HG02588 (cell line): ENCODE results near the gene TMEM131L.
A peak's percentile ranks its signal among the peaks of the same experiment; 100 is the strongest.
"Not testable (repeated sequence)": the region's sequence is repeated elsewhere in the genome, so short reads cannot be mapped to it uniquely, and the experiment has no call there.

Source experiments
- ATAC-seq: cut with Tn5 transposase; IDR thresholded peaks from one replicate; pipeline ENCODE4 v1.9.1; 2021; ENCODE audit warnings: mild to moderate bottlenecking, moderate library complexity; ENCODE audit not compliant: unreplicated experiment

Gene TMEM131L

DNA sequence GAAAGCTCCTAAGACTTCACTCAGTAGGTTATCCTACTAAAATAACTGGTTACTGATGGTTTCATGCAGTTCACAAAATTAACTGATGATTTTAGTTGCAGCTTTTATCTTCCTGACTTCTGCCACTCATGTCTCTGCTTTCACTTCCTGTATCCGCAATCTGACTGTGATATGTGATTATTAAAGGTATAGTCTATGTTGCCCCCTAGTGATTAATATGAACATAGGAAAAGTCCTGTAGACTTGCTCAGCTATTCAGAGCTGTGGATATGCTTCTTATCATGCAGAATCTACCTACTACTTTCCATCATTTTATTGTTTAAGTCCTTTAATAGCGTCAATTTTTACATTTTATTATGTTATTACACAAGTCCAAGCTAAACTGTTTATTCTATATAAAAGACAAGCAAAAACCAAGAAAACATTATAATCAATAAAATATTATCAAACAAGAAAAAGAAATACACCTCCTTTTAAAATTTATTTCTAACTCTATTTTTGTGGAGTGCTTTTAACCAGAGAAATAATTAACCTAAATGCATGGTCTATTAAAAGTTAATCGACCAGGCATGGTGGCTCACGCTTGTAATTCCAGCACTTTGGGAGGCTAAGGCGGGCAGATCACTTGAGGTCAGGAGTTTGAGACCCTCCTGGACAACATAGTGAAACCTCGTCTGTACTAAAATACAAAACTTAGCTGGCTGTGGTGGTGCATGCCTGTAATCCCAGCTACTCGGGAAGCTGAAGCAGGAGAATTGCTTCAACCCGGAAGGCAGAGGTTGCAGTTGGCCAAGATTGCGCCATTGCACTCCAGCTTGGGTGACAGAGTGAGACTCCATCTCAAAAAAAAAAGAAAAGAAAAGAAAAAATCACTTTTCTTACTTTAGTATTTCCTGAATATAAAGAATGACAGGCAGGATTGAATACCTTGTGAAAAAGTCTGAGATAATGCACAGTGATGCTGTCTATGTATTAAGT, 177.5 kb downstream of the TMEM131L start:
- peak; percentile 88 for ATAC-seq

DNA sequence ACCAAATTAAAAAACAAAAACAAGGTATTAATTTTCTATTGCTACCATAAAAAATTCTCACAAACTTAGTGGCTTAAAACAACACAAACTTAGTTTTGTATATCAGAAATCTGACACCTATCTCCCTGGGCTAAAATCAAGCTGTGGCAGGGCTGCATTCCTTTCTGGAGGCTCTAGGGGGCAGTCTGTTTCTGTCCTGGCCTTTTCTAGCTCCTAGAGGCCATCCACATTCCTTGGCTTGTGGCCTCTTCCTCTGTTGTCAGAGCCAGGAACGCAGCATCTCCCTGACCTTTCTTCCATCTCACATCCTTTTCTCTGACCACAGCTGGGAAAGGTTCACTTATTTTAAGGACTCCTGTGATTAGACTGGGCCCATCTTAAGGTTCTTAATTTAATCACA, 179.0 kb downstream of the TMEM131L start:
- no peak for ATAC-seq

DNA sequence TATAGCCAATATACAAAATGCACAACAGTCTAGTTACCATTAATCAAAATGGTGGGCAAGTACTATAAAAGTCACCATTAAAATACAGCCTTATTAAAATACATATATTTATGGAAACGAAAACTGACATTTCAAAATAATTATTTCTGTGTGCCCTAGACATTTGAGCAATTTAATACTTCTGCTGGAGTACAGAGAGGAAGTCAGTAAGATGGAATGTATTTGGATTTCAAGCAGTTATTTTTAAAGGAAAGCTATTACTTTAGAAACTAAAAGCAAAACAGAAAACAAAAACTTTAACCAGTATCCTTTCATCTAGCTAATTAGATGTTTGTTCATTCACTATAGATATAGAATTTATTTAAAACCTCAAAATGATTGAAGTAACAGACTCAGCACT, 180.1 kb downstream of the TMEM131L start:
- ATAC-seq = no peak

DNA sequence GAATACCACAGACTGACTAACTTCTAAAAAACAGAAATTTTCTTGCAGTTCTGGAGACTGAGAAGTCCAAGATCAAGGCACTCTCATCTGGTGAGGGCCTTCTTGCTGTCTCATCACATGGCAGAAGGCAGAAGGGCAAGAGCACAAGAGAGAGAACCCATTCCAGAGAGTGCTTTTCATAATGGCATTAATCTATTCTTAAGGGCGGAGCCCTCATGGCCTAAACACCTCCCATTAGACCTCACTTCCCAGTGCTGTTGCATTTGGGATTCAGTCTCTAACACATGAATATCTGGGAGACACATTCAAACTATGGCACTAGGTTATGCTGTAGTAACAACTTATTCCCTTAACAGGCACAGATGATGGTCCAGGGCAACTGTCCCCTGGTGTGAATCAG, 180.8 kb downstream of the TMEM131L start:
- no peak for ATAC-seq

DNA sequence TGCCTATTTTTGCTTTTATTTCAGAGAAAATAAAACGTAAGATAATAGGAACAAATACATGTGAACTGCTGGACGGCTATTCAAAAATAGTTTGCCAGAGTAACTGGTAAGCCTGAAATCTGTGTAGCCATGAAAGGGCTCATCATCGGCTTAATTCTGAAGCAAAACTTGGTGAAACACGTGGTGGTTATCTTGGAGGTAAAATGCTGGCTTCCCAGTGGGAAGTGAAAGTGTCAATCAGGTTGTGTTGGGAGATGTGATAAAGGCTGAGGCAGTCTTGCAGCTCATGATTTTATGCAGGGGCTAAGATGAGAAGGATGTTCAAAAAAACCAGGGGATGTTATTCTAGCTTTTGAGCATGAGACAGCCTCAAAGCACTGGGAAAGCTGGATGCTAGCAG, 181.8 kb downstream of the TMEM131L start:
- no peak for ATAC-seq

DNA sequence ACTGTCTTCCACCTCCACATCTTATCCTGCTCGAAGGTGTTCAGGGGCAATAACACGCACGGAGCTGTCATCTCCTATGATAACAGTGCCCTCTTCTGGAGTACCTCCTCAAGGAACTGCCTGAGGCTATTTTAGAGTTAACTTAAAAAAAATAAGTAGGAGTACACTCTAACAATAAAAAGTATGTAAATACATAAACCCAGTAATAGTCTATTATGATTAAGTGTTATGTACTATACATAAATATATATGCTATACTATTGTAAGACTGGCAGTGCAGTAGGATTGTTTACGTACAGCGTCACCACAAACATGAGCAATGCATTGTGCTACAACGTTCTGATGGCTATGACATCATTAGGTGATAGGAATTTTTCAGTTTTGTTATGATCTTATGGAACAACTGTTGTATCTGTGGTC, 183.4 kb downstream of the TMEM131L start:
- no peak for ATAC-seq

DNA sequence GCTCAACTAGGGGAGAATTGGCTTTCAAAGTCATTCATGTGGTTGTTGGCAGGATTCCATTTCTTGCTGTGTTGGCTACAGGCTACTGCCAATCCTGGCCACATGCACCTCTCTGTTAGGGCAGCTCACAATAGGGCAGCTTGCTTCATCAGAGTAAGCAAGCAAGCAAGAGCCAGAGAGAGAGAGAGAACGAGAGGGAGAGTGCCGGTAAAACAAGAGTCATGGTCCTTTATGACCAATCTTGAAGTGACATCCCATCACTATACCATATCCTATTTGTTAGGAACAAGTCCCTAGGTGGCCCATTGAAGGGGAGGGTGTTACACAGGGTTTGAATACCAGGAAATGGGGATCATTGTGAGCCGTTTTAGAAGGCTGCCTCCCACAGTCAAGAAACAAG, 185.0 kb downstream of the TMEM131L start:
- ATAC-seq = no peak

DNA sequence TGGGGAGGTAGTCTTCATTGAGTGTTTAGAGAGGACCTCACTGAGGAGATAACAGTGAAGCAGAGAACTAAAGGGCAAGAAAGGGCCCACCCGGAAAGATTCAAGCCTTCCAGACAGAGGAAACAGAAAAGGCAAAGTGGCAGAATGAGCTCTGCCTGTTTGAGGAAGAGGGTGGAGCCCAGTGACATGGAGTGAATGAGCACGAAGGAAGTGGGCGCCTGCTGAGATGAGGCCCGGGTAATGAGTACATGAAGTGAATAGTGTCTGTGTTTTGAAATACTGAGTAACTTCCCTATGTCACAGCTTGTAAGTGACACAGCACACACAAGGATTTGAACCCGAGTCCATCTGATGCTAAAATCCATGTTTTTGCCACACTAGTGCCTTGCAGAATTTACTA, 185.4 kb downstream of the TMEM131L start:
- no peak for ATAC-seq

DNA sequence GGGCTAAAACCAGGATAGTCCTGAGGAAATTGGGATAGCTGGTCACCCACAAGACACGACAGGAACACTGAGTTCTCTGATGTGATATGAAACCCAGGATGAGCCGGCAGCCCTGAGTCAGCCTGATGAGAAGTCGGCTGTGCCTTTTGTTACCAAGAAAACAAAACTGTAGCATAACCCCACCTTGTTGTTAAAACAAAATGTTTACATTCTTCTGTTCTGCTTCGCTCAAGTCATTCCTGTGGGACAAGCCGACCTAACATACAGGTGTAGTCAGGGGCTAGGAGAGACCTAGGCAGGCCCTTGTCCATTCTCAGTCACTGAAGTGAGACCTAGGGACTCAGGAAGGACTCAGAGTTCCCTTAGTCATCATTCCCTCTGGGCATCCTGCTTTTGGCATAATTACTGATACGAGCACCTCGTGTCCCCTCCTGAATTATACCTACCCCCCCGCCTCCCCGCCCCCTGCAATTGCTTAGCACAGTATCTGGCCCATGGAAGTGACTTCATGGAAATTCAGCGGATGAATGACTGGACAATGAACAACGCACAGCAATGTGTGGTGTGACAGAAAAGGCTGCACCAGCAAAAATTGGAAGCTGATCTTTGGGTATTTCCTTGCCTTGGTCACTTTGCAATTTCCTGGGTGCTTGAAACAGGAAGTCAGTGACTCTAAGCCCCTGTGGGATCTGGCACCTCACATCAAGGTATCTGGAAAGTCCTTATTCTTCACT, 186.1 kb downstream of the TMEM131L start:
- no peak for ATAC-seq

DNA sequence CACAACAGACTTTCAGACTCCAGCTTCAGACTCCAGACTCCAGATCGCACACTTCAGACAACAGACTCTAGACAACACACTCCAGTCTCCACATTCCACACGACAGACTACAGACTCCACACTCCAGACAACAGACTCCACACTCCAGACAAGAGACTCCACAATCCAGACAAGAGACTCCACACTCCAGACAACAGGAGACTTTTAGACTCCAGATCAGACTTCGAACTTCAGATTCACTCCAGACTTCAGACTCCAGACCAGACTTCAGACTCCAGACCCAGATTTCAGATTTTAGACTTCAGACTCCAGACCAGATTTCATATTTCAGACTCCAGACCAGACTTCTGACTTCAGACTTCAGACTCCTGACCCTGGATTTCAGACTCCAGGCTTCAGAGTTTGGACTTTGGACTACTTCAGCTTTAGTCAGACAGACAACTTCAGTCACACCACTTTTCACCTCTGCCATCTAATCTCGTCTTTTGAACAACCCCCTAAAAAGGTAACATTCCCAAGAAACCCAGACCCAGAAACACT, 188.9 kb downstream of the TMEM131L start:
- no peak for ATAC-seq

DNA sequence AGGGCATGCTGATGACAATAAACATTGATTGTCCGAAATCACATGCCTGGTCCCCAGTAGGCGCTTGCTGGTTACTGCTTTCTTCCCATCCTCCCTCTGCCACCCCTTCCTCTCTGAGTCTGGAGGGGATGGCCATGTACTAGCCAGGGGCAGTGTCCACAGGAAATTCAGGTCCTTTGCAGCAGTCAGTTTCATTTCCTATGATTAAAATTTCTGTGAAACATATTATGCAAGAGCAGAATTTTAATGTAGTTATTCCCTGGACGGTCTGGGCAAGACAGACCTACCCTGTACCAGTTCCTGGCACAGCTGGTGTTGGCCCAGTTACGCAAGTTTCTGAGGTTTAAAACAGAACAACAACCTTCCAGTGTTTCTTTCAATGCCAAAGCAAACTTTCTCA, 189.8 kb downstream of the TMEM131L start:
- no peak for ATAC-seq

DNA sequence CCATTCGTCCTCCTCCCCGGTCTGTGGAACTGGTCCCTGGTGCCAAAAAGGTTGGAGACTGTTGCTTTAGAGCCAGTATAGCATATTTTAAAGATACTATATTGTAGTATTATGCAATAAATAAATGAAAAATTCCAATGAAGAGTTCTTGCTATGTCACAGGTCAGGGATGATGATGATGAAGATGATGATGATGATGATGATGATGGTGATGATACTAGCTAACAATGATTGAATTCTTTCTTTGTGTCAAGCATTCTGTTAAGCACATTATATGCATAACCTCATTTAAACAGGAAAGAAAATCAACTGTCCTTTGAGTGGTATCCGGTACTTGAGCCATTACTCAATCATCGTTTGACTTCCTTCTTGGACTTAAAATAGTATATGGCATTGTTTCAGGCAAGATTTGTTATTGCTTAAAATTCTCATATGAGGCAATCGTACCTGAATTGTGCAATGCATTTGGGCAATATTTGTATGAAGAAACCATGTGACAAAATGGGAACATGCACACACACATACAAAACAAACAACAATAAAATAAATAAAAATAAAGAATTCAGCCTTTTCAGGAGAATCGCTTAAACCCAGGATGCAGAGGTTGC, 195.2 kb downstream of the TMEM131L start:
- no peak for ATAC-seq

DNA sequence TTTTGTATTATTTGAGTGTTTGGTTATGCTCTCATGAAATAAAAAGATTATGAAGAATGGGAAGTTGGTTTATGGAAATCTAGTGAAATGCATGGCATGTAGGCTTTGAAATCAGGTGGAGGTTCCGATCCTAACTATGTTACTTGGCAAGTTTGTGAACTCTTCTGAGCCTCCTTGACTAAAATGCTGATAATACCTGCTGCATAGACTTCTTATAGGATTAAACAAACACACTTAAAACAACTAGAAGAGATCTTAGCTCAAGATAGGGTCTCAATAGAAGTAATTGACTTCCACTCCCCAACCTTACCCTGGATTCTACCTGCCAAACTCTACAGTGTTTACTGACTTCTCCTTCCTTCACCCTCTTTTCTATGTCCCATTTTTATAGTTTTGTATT, 195.7 kb downstream of the TMEM131L start:
- ATAC-seq = no peak

DNA sequence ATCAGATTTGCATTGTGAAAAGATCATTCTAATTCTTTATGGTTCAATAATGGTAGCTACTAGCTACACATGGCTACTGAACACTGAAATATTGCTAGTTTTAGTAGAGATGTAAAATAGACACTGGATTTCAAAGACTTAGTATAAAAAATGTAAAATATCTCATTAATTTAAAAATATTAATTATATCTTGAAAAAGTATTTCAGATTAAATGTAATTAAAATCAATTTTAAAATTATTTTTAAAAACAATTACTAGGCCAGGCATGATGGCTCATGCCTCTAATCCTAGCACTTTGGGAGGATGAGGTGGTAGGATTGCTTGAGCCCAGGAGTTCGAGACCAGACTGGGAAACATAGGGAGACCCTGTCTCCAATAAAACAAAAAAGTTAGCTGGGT, 197.5 kb downstream of the TMEM131L start:
- ATAC-seq = no peak

DNA sequence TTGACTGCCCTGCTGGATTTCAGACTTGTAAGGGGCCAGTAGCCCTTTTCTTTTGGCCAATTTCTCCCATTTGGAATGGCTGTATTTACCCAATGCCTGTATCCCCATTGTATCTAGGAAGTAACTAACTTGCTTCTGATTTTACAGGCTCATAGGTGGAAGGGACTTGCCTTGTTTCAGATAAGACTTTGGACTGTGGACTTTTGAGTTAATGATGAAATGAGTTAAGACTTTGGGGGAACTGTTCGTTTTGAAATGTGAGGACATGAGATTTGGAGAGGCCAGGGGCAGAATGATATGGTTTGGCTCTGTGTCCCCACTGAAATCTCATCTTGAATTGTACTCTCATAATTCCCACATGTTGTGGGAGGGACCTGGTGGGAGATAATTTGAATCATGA, 200.3 kb downstream of the TMEM131L start:
- ATAC-seq = not testable (repeated sequence)

DNA sequence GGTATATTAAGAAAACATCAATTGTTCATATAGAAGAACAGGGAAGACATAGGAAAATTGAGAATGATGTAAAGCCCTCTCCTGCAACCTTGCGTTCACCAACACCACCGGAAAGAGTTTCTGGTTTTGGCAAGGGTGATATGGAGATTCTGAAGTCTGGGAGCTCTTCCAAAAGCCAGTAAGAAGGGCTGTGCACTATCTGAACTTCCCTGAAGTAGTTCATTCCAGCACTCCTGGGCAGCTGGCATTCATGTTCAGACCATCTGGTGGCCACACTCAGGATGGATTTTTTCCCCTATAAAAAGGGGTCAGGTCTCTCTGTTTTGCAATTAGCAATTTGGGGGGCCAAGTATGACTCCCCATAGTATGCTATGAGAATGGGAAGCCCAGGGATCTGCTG, 202.5 kb downstream of the TMEM131L start:
- ATAC-seq = no peak

DNA sequence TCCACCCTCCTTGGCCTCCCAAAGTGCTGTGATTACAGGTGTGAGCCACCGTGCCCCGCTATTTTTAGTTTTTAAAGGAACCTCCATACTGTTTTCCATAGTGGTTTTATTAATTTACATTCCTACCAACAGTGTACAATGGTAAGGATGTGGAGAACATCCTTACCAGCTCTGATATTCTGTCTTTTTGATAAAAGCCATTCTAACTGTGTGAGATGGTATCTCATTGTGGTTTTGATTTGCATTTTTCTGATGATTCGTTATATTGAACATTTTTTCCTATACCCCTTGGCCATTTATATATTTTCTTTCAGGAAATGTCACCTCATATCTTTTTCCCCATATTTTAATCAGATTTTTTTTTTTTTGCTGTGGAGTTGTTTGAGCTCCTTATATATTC, 203.7 kb downstream of the TMEM131L start:
- ATAC-seq = no peak

DNA sequence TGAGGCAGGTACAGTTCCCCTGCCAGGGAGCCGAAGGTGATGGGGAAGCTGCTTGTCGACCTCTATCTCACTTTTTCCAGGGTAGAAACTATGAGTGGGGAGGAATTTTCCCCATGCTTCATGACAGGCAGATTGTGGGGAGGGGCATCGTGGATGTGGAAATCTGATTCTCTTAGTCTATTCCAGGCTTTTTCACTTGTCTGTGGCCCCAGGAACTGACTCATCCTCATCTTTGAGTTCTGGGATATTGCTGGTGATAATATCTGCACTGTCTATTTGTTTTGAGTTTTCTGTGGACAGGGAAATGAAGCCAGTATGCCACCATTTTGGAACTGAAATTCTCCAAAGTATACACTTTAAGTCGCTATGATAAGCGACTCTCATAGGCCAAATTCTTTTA, 210.3 kb downstream of the TMEM131L start:
- ATAC-seq = no peak

DNA sequence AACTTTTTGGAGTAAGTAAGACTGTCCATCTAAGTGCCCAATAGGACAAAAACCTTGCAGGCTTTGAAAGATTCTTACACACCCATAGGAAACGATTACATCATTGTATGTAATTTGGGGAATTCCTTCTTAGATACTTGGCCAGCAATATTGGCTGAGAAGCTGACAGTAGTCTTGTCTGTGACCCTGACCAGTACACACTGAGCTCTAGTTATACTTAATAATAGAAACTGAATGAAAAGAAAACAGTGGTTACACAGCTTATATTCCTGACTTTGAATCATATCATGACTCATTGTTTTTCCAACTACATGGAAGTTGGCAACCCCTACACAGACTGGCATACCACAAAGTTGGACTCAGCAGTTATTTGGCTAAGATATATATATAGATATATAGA, 210.8 kb downstream of the TMEM131L start:
- no peak for ATAC-seq

DNA sequence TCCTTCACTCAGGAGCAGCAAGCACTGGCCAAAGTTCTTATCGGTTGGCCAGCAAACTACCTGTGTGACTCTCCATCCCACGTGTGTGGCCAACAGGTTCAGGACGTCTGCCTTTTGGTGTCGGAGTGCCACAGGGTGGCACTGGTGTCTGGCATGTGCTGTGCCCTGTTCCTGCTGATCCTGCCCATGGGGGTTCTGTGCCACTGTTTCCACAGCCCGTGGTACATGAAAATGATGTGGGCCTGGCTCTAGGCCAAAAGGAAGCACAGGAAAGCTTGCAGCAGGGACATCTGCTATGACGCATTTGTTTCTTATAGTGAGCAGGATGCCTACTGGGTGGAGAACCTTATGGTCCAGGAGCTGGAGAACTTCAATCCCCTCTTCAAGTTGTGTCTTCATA, 213.3 kb downstream of the TMEM131L start:
- no peak for ATAC-seq

DNA sequence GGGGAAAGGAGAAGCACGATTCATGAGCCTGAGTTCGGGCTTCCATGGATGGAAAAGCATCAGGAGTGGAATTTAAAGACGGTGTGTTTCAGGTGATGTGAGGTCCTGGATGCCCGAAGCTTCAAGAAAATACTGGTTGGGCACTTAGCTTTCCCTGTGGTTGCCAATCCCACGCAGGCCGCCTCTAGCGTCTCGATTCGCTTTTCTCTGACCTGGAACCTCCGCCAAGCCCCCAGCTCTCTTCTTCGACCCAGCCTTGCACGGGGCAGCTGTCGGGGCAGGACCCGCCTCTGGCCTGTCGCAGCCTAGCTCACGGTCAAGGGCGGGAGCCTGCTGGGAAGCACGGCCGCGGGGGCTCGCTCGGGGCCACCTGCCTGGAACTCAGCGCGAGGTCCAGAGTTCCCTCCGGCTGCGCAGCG, 217.6 kb downstream of the TMEM131L start:
- no peak for ATAC-seq
